Heart left ventricle (tissue), 16 donors: Measurements from ENCODE around the gene TMC7. TPM values are rescaled to one million over a fixed set of nuclear protein-coding genes. Genes with fewer than 3 reads are reported as not detected.

Source experiments
- ATAC-seq, 4 donors: fragments of 200-7000 bp; cut with Tn5 transposase; one replicate each; pipeline ENCODE4 v1.9.1; 2020 to 2022; ENCODE audit warnings: moderate library complexity in 4 of 4, mild to moderate bottlenecking in 3 of 4, moderate number of reproducible peaks in 1 of 4
- DNase-seq, 5 donors: peaks; one replicate each; pipeline ENCODE4 v3.0.0-alpha.2; 2020
- H3K27ac ChIP-seq, 12 donors: fragments of 200-600 bp; sonication (generic) in 4 of 12; one replicate each; pipeline versions ENCODE4 v1.5.0 to v1.8.0; 2016 to 2022; ENCODE audit warnings: mild to moderate bottlenecking in 2 of 12
- H3K27me3 ChIP-seq, 9 donors: fragments of 200-600 bp; sonication (generic) in 2 of 9; one replicate each; pipeline versions ENCODE4 v1.5.1 to v1.8.0; 2016 to 2022; ENCODE audit warnings: mild to moderate bottlenecking in 3 of 9
- H3K36me3 ChIP-seq, 9 donors: fragments of 200-600 bp; sonication (generic) in 2 of 9; one replicate each; pipeline versions ENCODE4 v1.5.0 to v1.8.0; 2018 to 2022; ENCODE audit warnings: mild to moderate bottlenecking in 2 of 9
- H3K4me1 ChIP-seq, 12 donors: fragments of 200-600 bp; sonication (generic) in 4 of 12; one replicate each; pipeline versions ENCODE4 v1.5.0 to v1.8.0; 2016 to 2022; ENCODE audit warnings: mild to moderate bottlenecking in 3 of 12
- H3K4me3 ChIP-seq, 12 donors: fragments of 200-600 bp; sonication (generic) in 4 of 12; one replicate each; pipeline versions ENCODE4 v1.5.0 to v1.8.0; 2017 to 2022; ENCODE audit warnings: mild to moderate bottlenecking in 9 of 12, moderate library complexity in 4 of 12
- H3K9me3 ChIP-seq, 12 donors: fragments of 200-600 bp; sonication (generic) in 4 of 12; one replicate each; pipeline versions ENCODE4 v1.5.0 to v1.8.0; 2016 to 2022; ENCODE audit warnings: mild to moderate bottlenecking in 1 of 12
- CTCF ChIP-seq, 12 donors: fragments of 200-600 bp; sonication (generic) in 4 of 12; IDR thresholded peaks; one replicate each; pipeline versions ENCODE4 v1.5.0 to v1.8.0; 2018 to 2022; ENCODE audit warnings: antibody characterized with exemption in 12 of 12, mild to moderate bottlenecking in 5 of 12
- POLR2A ChIP-seq, 2 donors: fragments of 450-650 bp; IDR thresholded peaks; one replicate each; pipeline ENCODE4 v1.6.1; 2017; ENCODE audit warnings: antibody characterized with exemption in 2 of 2, mild to moderate bottlenecking in 2 of 2, moderate library complexity in 2 of 2
- WGBS, 4 donors: extraction: QIAGEN DNeasy Blood & Tissue Kit in 2 of 4; methylation state at CpG; one replicate each; pipeline versions ENCODE4 v1.1.5 to v1.1.7; 2013 to 2018; 5-methylcytosine and 5-hydroxymethylcytosine counted together
- intact Hi-C, 10 donors: fragments of 100-400 bp; cut with DNase I; formaldehyde crosslinking; loops; one replicate each; pipeline versions ENCODE4 v1.11.1 to v1.14.2; 2022
- polyA plus RNA-seq, 2 donors: library from polyadenylated mRNA; stranded (reverse); fragments of 200-250 nt; gene quantifications; one replicate each; pipeline ENCODE4 v1.2.3, GENCODE V29; 2013
- total RNA-seq, 9 donors: library from RNA; depleted of rRNA in 2 of 9; stranded (reverse); fragments of >200 nt in 2 of 9; fragmentation: NEBNext Ultra II Directional in 3 of 9; extraction: Animal tissue kit (Norgen Biotek cat#: 25700) in 3 of 9; gene quantifications; one replicate each; pipeline versions ENCODE4 v1.1.0 to v1.2.4, GENCODE V29; 2016 to 2023
- donor health status: ischemic (EF 13 %, LVEDD 7.1; RV severe dilation, severe dysfunction).
- donor health status: healthy with polysubstance abuse.
- donor health status: DM: no; HTN: yes; CAD: no.
- donor health status: DM: no; HTN: no; CAD: no.
- donor health status: ischemic (EF 25% LVEDD 6.9; RV normal size, moderate dysfunction).
- donor health status: ischemic (EF 25% LVEDD 5.7; RV mildly dilated, moderate dysfunction).
- donor health status: healthy.
- donor health status: DM: yes; HTN: yes; CAD: no.
- donor health status: ischemic (EF 35%, LVEDD 5.7; RV mildly dilated, moderate dysfunction).
- donor health status: nonischemic (EF 11% LVEDD 7.7; RV severe dilation, severe dysfunction).
- donor health status: DM: yes; HTN: yes; CAD: no.
- donor health status: PGD.
- donor health status: ischemic (EF 29% LVEDD 5.4; RV normal size, mild dysfunction).
- donor health status: nonischemic (EF 23%, LVEDD 6.1; RV moderate dilation, normal function).

The TMC7 gene
- total and polyA plus RNA-seq, 11 donors: 0.69 to 2.3 (median 0.96) TPM

- Histone ChIP-seq H3K4me1 (peaks cover 0 to 7% (median 0%) of the 10 kb centered on the region in 12 donors), H3K9me3 (no peaks in the 10 kb centered on the region), H3K36me3 (no peaks in the 10 kb centered on the region), H3K27me3 (no peaks in the 10 kb centered on the region), H3K4me3 (peak overlapping the region in 10 of 12 donors; percentile 22 to 57 (median 44)), H3K27ac (no peak overlapping the region)
- DNase-seq (peak; percentile 83 to 91 (median 87)), ATAC-seq (peak; percentile 87 to 94 (median 92))
- intact Hi-C loops: loop anchor here in 7 of 10 donors (5.0 to 10.0 kb wide), 8 partner anchors 37 to 167 kb away; partner anchors contain the start of gene ARL6IP1 (in 6 of the 7)
- WGBS, 4 donors: 20 to 23% (median 21%) methylated on average over 18 of the region's 18 CpGs
- TF ChIP-seq CTCF (IDR thresholded peaks at IDR 0.05) (peak; percentile 91 to 98 (median 94)), POLR2A (IDR thresholded peaks at IDR 0.05) (no peak)
Observed at GRCh38 chr16:18969050-18969854, 14.5 kb upstream of the TMC7 start.

- Histone ChIP-seq H3K27ac (no peak overlapping the region), H3K9me3 (no peaks in the 10 kb centered on the region), H3K4me3 (no peak overlapping the region), H3K36me3 (no peaks in the 10 kb centered on the region), H3K4me1 (peaks cover 0 to 7% (median 0%) of the 10 kb centered on the region in 12 donors), H3K27me3 (no peaks in the 10 kb centered on the region)
- ATAC-seq: no peak
- intact Hi-C loops: loop anchor here in 8 of 10 donors (5.0 to 10.0 kb wide), 9 partner anchors 38 to 405 kb away; partner anchors contain the start of gene ARL6IP1 (in 6 of the 8)
- 71 to 76% (median 74%) methylated on average over 4 of the region's 4 CpGs for WGBS, 4 donors
- DNase-seq: no peak
- no peak for TF ChIP-seq POLR2A (IDR thresholded peaks at IDR 0.05)
- TF ChIP-seq CTCF (IDR thresholded peaks at IDR 0.05): no peak
Observed at GRCh38 chr16:18969855-18970240, 13.9 kb upstream of the TMC7 start.

GRCh38 chr16:18975109-18975508 is 8.6 kb upstream of the TMC7 start:
- Histone ChIP-seq H3K9me3 (no peaks in the 10 kb centered on the region), H3K27ac (no peak overlapping the region), H3K36me3 (no peaks in the 10 kb centered on the region), H3K27me3 (peaks cover 0 to 16% (median 0%) of the 10 kb centered on the region in 9 donors), H3K4me1 (no peaks in the 10 kb centered on the region), H3K4me3 (no peak overlapping the region)
- ATAC-seq: no peak
- WGBS, 4 donors: 29 to 43% (median 38%) methylated on average over 3 of the region's 3 CpGs
- no peak for DNase-seq
- TF ChIP-seq POLR2A (IDR thresholded peaks at IDR 0.05) (no peak), CTCF (IDR thresholded peaks at IDR 0.05) (no peak)
- intact Hi-C loops: loop anchor here in 1 of 10 donors (10.0 kb wide), 1 partner anchor 400 kb away; no protein-coding TSS in a partner anchor

GRCh38 chr16:18979936-18980335 is 3.8 kb upstream of the TMC7 start:
- Histone ChIP-seq H3K27me3 (peaks cover 0 to 20% (median 0%) of the 10 kb centered on the region in 9 donors), H3K9me3 (no peaks in the 10 kb centered on the region), H3K4me3 (no peak overlapping the region), H3K27ac (no peak overlapping the region), H3K36me3 (no peaks in the 10 kb centered on the region), H3K4me1 (peaks cover 0 to 10% (median 0%) of the 10 kb centered on the region in 12 donors)
- ATAC-seq (no peak), DNase-seq (no peak)
- WGBS, 4 donors: 35 to 57% (median 43%) methylated on average over 2 of the region's 2 CpGs
- no peak for TF ChIP-seq CTCF (IDR thresholded peaks at IDR 0.05)
- no peak for TF ChIP-seq POLR2A (IDR thresholded peaks at IDR 0.05)
- intact Hi-C loops: loop anchor here in 8 of 10 donors (5.0 to 10.0 kb wide), 6 partner anchors 85 to 525 kb away; partner anchors contain the start of gene COQ7 (in 2 of the 8)
